Activated CD8-positive, alpha-beta memory T cell treated with anti-CD3 and anti-CD28 coated beads for 36 hours (primary cell): ENCODE measurements around the gene UBE2L3. TPM values are rescaled to one million over a fixed set of nuclear protein-coding genes. Genes with fewer than 3 reads are reported as not detected.

Experiments used
- total RNA-seq, 2 experiments: library from RNA; stranded (reverse); gene quantifications; one replicate each; pipeline ENCODE4 v1.2.3, GENCODE V29; 2021

The UBE2L3 gene
- total RNA-seq, 2 experiments from 2014 or later: 77.8 to 79.6 TPM

Other genes starting within 250 kb of the UBE2L3 start
- gene RIMBP3B, start 184.0 kb upstream of the UBE2L3 start, total RNA-seq: under 1 TPM; 0.42 to 0.46 TPM
- gene HIC2, start 150.3 kb upstream of the UBE2L3 start, total RNA-seq: 1 to 10 TPM; 5.9 to 6.0 TPM
- gene TMEM191C, start 100.3 kb upstream of the UBE2L3 start, total RNA-seq: 1 to 10 TPM in 1 of 2 experiments, under 1 TPM in 1; 0.99 to 1.4 TPM
- gene RIMBP3C, start 16.3 kb upstream of the UBE2L3 start, total RNA-seq: under 1 TPM in 1 of 2 experiments, not detected in 1; 0.25 TPM
- 10 to 100 TPM; 80.6 to 80.7 TPM for gene YDJC, start 62.3 kb downstream of the UBE2L3 start, total RNA-seq
- gene CCDC116, start 65.0 kb downstream of the UBE2L3 start, total RNA-seq: under 1 TPM; 0.21 to 0.25 TPM
- gene SDF2L1, start 74.6 kb downstream of the UBE2L3 start, total RNA-seq: 10 to 100 TPM; 70.7 to 71.6 TPM
- gene PPIL2, start 98.3 kb downstream of the UBE2L3 start, total RNA-seq: 10 to 100 TPM; 41.2 to 47.2 TPM
- under 1 TPM; 0.50 to 0.63 TPM for gene YPEL1, start 168.1 kb downstream of the UBE2L3 start, total RNA-seq